Stimulated activated naive CD4-positive, alpha-beta T cell treated with Interleukin-2 at 50 U/mL for 16 hours (primary cell): ENCODE measurements around the gene KCNQ1.

Experiments used
- DNase-seq: peaks from one replicate; lab custom pipeline; 2025; lab: John Stamatoyannopoulos, UW

Gene KCNQ1

GRCh38 chr11:2716376-2717095, 271.7 kb downstream of the KCNQ1 start:
- no peak for DNase-seq

- DNase-seq = no peak
These were observed 272.9 kb downstream of the KCNQ1 start for GRCh38 chr11:2717561-2718325.

GRCh38 chr11:2718817-2719438, 274.1 kb downstream of the KCNQ1 start:
- no peak for DNase-seq

GRCh38 chr11:2719831-2720590, 275.2 kb downstream of the KCNQ1 start:
- no peak for DNase-seq

- DNase-seq = no peak
These were observed 276.6 kb downstream of the KCNQ1 start for GRCh38 chr11:2721210-2721916.

GRCh38 chr11:2722955-2723354, 278.1 kb downstream of the KCNQ1 start:
- DNase-seq = no peak

- DNase-seq = no peak
These were observed 279.3 kb downstream of the KCNQ1 start for GRCh38 chr11:2724104-2724503.

GRCh38 chr11:2724653-2725367, 280.0 kb downstream of the KCNQ1 start:
- DNase-seq = no peak

- no peak for DNase-seq
These were observed 280.8 kb downstream of the KCNQ1 start for GRCh38 chr11:2725368-2726300.

- DNase-seq = no peak
These were observed 282.2 kb downstream of the KCNQ1 start for GRCh38 chr11:2726964-2727363.

GRCh38 chr11:2728128-2728662, 283.4 kb downstream of the KCNQ1 start:
- no peak for DNase-seq

- no peak for DNase-seq
These were observed 284.0 kb downstream of the KCNQ1 start for GRCh38 chr11:2728663-2729332.

- DNase-seq = no peak
These were observed 285.0 kb downstream of the KCNQ1 start for GRCh38 chr11:2729841-2730240.

GRCh38 chr11:2730272-2731129, 285.7 kb downstream of the KCNQ1 start:
- DNase-seq = no peak

- no peak for DNase-seq
These were observed 286.6 kb downstream of the KCNQ1 start for GRCh38 chr11:2731130-2732125.

- no peak for DNase-seq
These were observed 287.6 kb downstream of the KCNQ1 start for GRCh38 chr11:2732261-2732939.
